Karpas-422 (cell line): ENCODE data around the gene B9D1. TPM values are rescaled to one million over a fixed set of nuclear protein-coding genes. Genes with fewer than 3 reads are reported as not detected.

Source experiments
- DNase-seq: peaks from one replicate; pipeline ENCODE4 v3.0.0-alpha.2; 2015
- H2AFZ ChIP-seq: fragments of 200-600 bp; sonication (generic); 2 replicates; pipeline ENCODE4 v1.6.1; 2014; ENCODE audit warnings: antibody characterized with exemption, low read length, mixed read lengths
- H3K27ac ChIP-seq: fragments of 200-600 bp; sonication (generic); 2 replicates; pipeline ENCODE4 v1.5.1; 2014; ENCODE audit warnings: mild to moderate bottlenecking, low read length, moderate library complexity
- H3K27me3 ChIP-seq: fragments of 200-600 bp; sonication (generic); 2 replicates; pipeline ENCODE4 v1.6.1; 2014; ENCODE audit warnings: low read length, mixed read lengths
- H3K36me3 ChIP-seq: fragments of 200-600 bp; sonication (generic); 2 replicates; pipeline ENCODE4 v1.6.1; 2014; ENCODE audit warnings: low read length, mixed read lengths; ENCODE audit not compliant: insufficient read depth
- H3K4me1 ChIP-seq: fragments of 200-600 bp; sonication (generic); 2 replicates; pipeline ENCODE4 v1.6.1; 2014; ENCODE audit warnings: mild to moderate bottlenecking, low read length, mixed read lengths
- H3K4me2 ChIP-seq: fragments of 200-600 bp; sonication (generic); 2 replicates; pipeline ENCODE4 v1.6.1; 2014; ENCODE audit warnings: low read length, low read depth, mild to moderate bottlenecking; ENCODE audit not compliant: poor library complexity, severe bottlenecking
- H3K4me3 ChIP-seq: fragments of 200-600 bp; sonication (generic); 2 replicates; pipeline ENCODE4 v1.5.1; 2014; ENCODE audit warnings: mild to moderate bottlenecking, antibody characterized with exemption, low read length, mixed read lengths
- H3K79me2 ChIP-seq: fragments of 200-600 bp; sonication (generic); 2 replicates; pipeline ENCODE4 v1.6.1; 2014; ENCODE audit warnings: mild to moderate bottlenecking, low read length, mixed read lengths
- H3K9ac ChIP-seq: fragments of 200-600 bp; sonication (generic); 2 replicates; pipeline ENCODE4 v1.6.0; 2014; ENCODE audit warnings: low read length
- H3K9me2 ChIP-seq: fragments of 200-600 bp; sonication (generic), shearing (Covaris generic); replicated peaks from 2 replicates; pipeline ENCODE4 v1.6.0; 2014; ENCODE audit warnings: mild to moderate bottlenecking, low read length, moderate library complexity; ENCODE audit not compliant: insufficient read depth
- H3K9me3 ChIP-seq: fragments of 300-700, 200-600 bp; sonication (generic); 2 replicates; pipeline ENCODE4 v1.6.1; 2014; ENCODE audit warnings: low read length, mixed read lengths
- H4K20me1 ChIP-seq: fragments of 200-600 bp; sonication (generic); 2 replicates; pipeline ENCODE4 v1.6.1; 2014; ENCODE audit warnings: mild to moderate bottlenecking, antibody characterized with exemption, low read length, low read depth; ENCODE audit not compliant: insufficient read depth
- total RNA-seq: library from RNA; depleted of rRNA; stranded (reverse); fragments of >200 nt; shearing (Covaris generic); gene quantifications from 2 replicates; pipeline ENCODE4 v1.2.3, GENCODE V29; 2014; ENCODE audit warnings: low replicate concordance

The B9D1 gene
- total RNA-seq, 1 experiment from 2014 or later, result 29.1 TPM

GRCh38 chr17:19385521-19385983 is 23.0 kb upstream of the B9D1 start:
- no peak for DNase-seq
- Histone ChIP-seq H4K20me1 (no peaks in the 10 kb centered on the region), H3K9me2 (no peaks in the 10 kb centered on the region), H3K9me3 (no peaks in the 10 kb centered on the region), H3K4me1 (no peaks in the 10 kb centered on the region), H3K9ac (no peak overlapping the region), H3K4me2 (no peak overlapping the region), H3K27me3 (no peaks in the 10 kb centered on the region), H3K4me3 (no peak overlapping the region), H3K36me3 (no peaks in the 10 kb centered on the region), H3K27ac (no peak overlapping the region), H2AFZ (no peak overlapping the region), H3K79me2 (no peaks in the 10 kb centered on the region)

DNA sequence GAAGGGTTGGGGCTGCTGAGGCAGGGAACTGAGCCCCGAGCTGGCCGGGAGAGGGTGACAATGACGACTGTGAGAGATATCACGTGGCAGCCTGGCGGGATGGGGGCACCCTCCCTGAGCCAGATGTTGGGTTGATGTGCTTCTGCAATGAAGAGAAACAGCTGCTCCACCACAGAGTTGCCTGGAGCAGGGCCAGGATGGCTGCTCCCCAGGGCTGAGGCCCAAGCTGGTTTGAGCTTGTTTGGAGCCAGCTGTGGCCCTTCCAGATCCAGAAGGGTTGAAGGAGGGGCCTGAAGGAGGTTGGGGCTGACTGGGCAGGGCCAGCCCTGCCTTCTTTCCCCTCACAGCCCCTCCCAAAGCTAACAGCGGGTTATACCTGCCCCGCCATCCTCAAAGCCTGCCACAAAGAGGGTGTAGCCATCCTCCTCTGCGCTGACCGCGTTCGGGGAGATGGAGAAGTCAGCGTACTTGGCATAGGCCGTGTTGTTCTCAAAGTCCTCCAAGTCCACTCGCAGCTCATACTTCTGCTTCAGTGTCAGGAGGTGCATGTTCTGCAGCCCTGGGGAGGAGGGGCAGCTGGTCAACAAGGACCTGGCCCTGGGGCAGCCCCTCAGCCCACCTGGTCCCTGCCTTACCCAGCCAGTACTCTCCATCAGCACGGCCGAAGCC is 22.3 kb upstream of the B9D1 start:
- Histone ChIP-seq H3K4me2 (no peak overlapping the region), H3K4me1 (no peaks in the 10 kb centered on the region), H3K27ac (no peak overlapping the region), H3K27me3 (no peaks in the 10 kb centered on the region), H3K9me3 (no peaks in the 10 kb centered on the region), H3K36me3 (0 out of 2 replicates have a peak, but pooled peaks cover 3% of the 10 kb centered on the region), H3K4me3 (no peak overlapping the region), H3K9me2 (no peaks in the 10 kb centered on the region), H3K79me2 (peaks cover 3% of the 10 kb centered on the region; the same call in 1 of the 2 replicates), H2AFZ (no peak overlapping the region), H3K9ac (no peak overlapping the region), H4K20me1 (no peaks in the 10 kb centered on the region)
- no peak for DNase-seq

DNA sequence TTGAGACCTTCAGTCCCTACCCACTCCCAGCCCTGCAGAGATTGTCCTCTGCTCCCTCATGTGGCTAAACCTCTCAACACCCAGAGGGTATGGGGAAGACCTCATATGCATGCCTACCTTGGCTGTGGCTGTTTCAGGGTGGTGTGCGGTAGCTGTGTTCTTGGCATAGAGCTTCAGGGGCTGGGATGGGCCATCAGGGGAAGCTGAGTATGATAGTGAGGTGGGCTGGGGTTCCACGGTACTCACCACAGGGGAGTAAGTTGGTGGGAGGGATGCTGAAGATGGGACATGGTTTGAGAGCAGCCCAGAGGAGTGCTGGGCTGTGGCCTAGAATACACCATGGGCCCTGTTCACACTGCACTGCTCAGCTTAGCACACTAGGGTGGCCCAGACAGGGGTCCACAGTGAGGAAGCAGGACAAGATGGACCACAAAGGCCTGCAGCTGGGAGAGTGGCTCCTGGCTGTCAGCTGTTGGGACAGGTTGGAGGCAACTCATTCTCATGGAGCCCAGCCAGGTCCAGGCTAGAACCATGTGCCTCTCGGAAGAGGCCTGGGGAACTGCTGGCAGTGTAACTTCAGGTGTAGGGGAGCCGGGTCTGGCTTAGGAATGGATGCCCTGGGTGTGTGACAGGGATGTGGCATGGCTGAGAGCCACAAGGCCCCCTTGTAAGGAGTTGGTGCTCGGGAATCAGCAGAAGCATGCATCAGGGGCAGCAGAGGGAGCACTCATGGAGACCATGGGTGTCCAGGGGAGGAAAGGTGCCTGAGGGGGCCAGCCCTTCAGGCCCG is 21.4 kb upstream of the B9D1 start:
- no peaks in the 10 kb centered on the region for H3K9me3 ChIP-seq
- H3K27ac ChIP-seq, result no peak overlapping the region
- DNase-seq, result no peak
- no peaks in the 10 kb centered on the region for H3K27me3 ChIP-seq
- H3K9me2 ChIP-seq, result no peaks in the 10 kb centered on the region
- H4K20me1 ChIP-seq, result no peaks in the 10 kb centered on the region
- H2AFZ ChIP-seq, result no peak overlapping the region
- H3K4me3 ChIP-seq, result no peak overlapping the region
- H3K4me1 ChIP-seq, result peaks cover 6% of the 10 kb centered on the region
- H3K36me3 ChIP-seq, result 0 out of 2 replicates have a peak, but pooled peaks cover 3% of the 10 kb centered on the region
- H3K9ac ChIP-seq, result no peak overlapping the region
- peaks cover 13% of the 10 kb centered on the region for H3K79me2 ChIP-seq
- H3K4me2 ChIP-seq, result no peak overlapping the region

DNA sequence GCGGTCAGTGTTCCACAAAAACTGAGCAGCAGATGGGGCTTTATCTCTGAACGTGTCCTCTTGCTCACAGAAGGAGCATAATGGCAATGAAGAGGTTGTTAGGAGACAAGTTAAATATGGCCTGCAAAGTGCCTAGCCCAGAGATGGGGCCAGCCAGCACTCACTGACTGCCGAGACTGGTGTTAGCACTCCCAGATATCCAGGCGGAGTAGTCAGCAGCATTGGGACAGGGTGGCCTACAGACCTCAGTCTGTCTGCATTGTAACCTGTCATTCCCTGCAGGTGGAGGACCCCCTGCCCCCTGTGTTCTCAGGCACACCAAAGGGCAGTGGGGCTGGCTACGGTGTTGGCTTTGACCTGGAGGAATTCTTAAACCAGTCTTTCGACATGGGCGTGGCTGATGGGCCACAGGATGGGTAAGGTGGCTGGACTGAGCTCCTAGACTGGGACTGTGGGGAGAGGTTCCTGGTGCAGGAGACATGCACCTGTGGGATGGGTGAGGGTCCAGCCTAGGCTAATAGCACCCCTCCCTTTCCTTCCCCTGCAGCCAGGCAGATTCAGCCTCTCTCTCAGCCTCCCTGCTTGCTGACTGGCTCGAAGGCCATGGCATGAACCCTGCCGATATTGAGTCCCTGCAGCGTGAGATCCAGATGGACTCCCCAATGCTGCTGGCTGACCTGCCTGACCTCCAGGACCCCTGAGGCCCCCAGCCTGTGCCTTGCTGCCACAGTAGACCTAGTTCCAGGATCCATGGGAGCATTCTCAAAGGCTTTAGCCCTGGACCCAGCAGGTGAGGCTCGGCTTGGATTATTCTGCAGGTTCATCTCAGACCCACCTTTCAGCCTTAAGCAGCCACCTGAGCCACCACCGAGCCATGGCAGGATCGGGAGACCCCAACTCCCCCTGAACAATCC is 20.3 kb upstream of the B9D1 start:
- Histone ChIP-seq H3K4me1 (peaks cover 8% of the 10 kb centered on the region), H3K9me3 (no peaks in the 10 kb centered on the region), H3K27ac (no peak overlapping the region), H3K9ac (no peak overlapping the region), H3K79me2 (peaks cover 17% of the 10 kb centered on the region), H3K36me3 (0 out of 2 replicates have a peak, but pooled peaks cover 3% of the 10 kb centered on the region), H4K20me1 (no peaks in the 10 kb centered on the region), H3K27me3 (no peaks in the 10 kb centered on the region), H3K4me2 (no peak overlapping the region), H3K4me3 (no peak overlapping the region), H2AFZ (no peak overlapping the region), H3K9me2 (no peaks in the 10 kb centered on the region)
- DNase-seq, result no peak

GRCh38 chr17:19381741-19382444 is 19.4 kb upstream of the B9D1 start:
- DNase-seq, result no peak
- no peaks in the 10 kb centered on the region for H4K20me1 ChIP-seq
- H3K9ac ChIP-seq, result no peak overlapping the region
- H3K9me3 ChIP-seq, result no peaks in the 10 kb centered on the region
- H3K27ac ChIP-seq, result no peak overlapping the region
- H3K4me3 ChIP-seq, result no peak overlapping the region
- H2AFZ ChIP-seq, result no peak overlapping the region
- 0 out of 2 replicates have a peak, but pooled peaks cover 3% of the 10 kb centered on the region for H3K36me3 ChIP-seq
- no peaks in the 10 kb centered on the region for H3K27me3 ChIP-seq
- peaks cover 11% of the 10 kb centered on the region for H3K4me1 ChIP-seq
- H3K79me2 ChIP-seq, result peaks cover 19% of the 10 kb centered on the region
- no peaks in the 10 kb centered on the region for H3K9me2 ChIP-seq
- no peak overlapping the region for H3K4me2 ChIP-seq

DNA sequence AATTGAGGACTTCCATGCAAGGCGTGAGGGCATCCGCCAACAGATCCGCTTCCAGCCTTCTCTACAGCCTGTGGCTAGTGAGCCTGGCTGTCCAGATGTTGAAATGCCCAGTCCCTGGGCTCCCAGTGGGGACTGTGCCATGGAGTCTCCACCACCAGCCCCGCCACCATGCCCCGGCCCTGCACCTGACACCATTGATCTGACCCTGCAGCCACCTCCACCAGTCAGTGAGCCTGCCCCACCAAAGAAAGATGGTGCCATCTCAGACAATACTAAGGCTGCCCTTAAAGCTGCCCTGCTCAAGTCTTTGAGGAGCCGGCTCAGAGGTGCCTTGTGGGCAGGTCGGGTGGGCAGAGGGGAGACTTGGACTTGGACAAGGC is 18.8 kb upstream of the B9D1 start:
- Histone ChIP-seq H3K4me3 (no peak overlapping the region), H3K9ac (no peak overlapping the region), H2AFZ (no peak overlapping the region), H3K9me2 (no peaks in the 10 kb centered on the region), H3K79me2 (peaks cover 20% of the 10 kb centered on the region), H3K4me1 (peaks cover 13% of the 10 kb centered on the region), H3K36me3 (0 out of 2 replicates have a peak, but pooled peaks cover 3% of the 10 kb centered on the region), H3K27me3 (no peaks in the 10 kb centered on the region), H3K4me2 (no peak overlapping the region), H4K20me1 (no peaks in the 10 kb centered on the region), H3K9me3 (no peaks in the 10 kb centered on the region), H3K27ac (no peak overlapping the region)
- DNase-seq, result no peak

DNA sequence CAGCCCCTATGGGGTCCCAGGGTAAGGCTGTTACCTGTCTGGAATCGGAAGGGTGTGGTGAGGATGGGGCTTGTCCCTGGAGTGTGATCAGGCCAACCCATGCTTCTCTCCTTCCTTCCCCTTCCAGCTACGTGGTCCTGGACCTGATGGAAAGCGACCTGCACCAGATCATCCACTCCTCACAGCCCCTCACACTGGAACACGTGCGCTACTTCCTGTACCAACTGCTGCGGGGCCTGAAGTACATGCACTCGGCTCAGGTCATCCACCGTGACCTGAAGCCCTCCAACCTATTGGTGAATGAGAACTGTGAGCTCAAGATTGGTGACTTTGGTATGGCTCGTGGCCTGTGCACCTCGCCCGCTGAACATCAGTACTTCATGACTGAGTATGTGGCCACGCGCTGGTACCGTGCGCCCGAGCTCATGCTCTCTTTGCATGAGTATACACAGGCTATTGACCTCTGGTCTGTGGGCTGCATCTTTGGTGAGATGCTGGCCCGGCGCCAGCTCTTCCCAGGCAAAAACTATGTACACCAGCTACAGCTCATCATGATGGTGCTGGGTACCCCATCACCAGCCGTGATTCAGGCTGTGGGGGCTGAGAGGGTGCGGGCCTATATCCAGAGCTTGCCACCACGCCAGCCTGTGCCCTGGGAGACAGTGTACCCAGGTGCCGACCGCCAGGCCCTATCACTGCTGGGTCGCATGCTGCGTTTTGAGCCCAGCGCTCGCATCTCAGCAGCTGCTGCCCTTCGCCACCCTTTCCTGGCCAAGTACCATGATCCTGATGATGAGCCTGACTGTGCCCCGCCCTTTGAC is 18.2 kb upstream of the B9D1 start:
- H3K9ac ChIP-seq, result no peak overlapping the region
- H3K9me2 ChIP-seq, result no peaks in the 10 kb centered on the region
- peaks cover 20% of the 10 kb centered on the region for H3K79me2 ChIP-seq
- H3K4me2 ChIP-seq, result no peak overlapping the region
- 0 out of 2 replicates have a peak, but pooled peaks cover 3% of the 10 kb centered on the region for H3K36me3 ChIP-seq
- no peak overlapping the region for H2AFZ ChIP-seq
- H3K4me3 ChIP-seq, result no peak overlapping the region
- H4K20me1 ChIP-seq, result no peaks in the 10 kb centered on the region
- H3K9me3 ChIP-seq, result no peaks in the 10 kb centered on the region
- H3K27ac ChIP-seq, result no peak overlapping the region
- no peak for DNase-seq
- H3K4me1 ChIP-seq, result peaks cover 16% of the 10 kb centered on the region
- no peaks in the 10 kb centered on the region for H3K27me3 ChIP-seq
